ENCODE measurements around the gene MMEL1.
"Not testable (repeated sequence)": the region's sequence is repeated elsewhere in the genome, so short reads cannot be mapped to it uniquely, and the experiment has no call there.

The MMEL1 gene

GRCh38 chr1:2632561-2633361 lies at the start of gene MMEL1:
Gene MMEL1 (minus strand): TSS chr1:2633016. CDS start chr1:2629484, 3,532 bp downstream.
- no peak for DNase-seq (ENCODE audit: low read depth)

- not testable (repeated sequence) for DNase-seq (ENCODE audit: low read depth)
These were observed 43.9 kb upstream of the MMEL1 start for GRCh38 chr1:2676726-2677125.

- not testable (repeated sequence) for DNase-seq (ENCODE audit: low read depth)
These were observed 38.8 kb upstream of the MMEL1 start for GRCh38 chr1:2671656-2672055.

- not testable (repeated sequence) for DNase-seq (ENCODE audit: low read depth)
These were observed 27.0 kb upstream of the MMEL1 start for GRCh38 chr1:2659806-2660205.

GRCh38 chr1:2657909-2658308 lies 25.1 kb upstream of the MMEL1 start:
- DNase-seq (ENCODE audit: low read depth): not testable (repeated sequence)

- not testable (repeated sequence) for DNase-seq (ENCODE audit: low read depth)
These were observed 24.3 kb upstream of the MMEL1 start for GRCh38 chr1:2657124-2657523.

- not testable (repeated sequence) for DNase-seq (ENCODE audit: low read depth)
These were observed 23.0 kb upstream of the MMEL1 start for GRCh38 chr1:2655598-2656434.

GRCh38 chr1:2654443-2654948 lies 21.7 kb upstream of the MMEL1 start:
- DNase-seq (ENCODE audit: low read depth): not testable (repeated sequence)

- DNase-seq (ENCODE audit: low read depth): not testable (repeated sequence)
These were observed 21.1 kb upstream of the MMEL1 start for GRCh38 chr1:2653741-2654442.

GRCh38 chr1:2652926-2653571 lies 20.2 kb upstream of the MMEL1 start:
- DNase-seq (ENCODE audit: low read depth): not testable (repeated sequence)

GRCh38 chr1:2652152-2652925 lies 19.5 kb upstream of the MMEL1 start:
- not testable (repeated sequence) for DNase-seq (ENCODE audit: low read depth)

GRCh38 chr1:2650967-2651645 lies 18.3 kb upstream of the MMEL1 start:
- no peak for DNase-seq (ENCODE audit: low read depth)

- no peak for DNase-seq (ENCODE audit: low read depth)
These were observed 14.0 kb upstream of the MMEL1 start for GRCh38 chr1:2646837-2647236.

- DNase-seq (ENCODE audit: low read depth): no peak
These were observed 13.0 kb upstream of the MMEL1 start for GRCh38 chr1:2645776-2646175.

GRCh38 chr1:2645143-2645542 lies 12.3 kb upstream of the MMEL1 start:
- DNase-seq (ENCODE audit: low read depth): no peak

GRCh38 chr1:2644591-2645101 lies 11.8 kb upstream of the MMEL1 start:
- no peak for DNase-seq (ENCODE audit: low read depth)

GRCh38 chr1:2644171-2644570 lies 11.4 kb upstream of the MMEL1 start:
- no peak for DNase-seq (ENCODE audit: low read depth)

GRCh38 chr1:2643414-2644077 lies 10.7 kb upstream of the MMEL1 start:
- no peak for DNase-seq (ENCODE audit: low read depth)

Data from stimulated activated CD8-positive, alpha-beta memory T cell treated with anti-CD3 and anti-CD28 coated beads, Interleukin-12 subunit alpha, Interleukin-12 subunit beta, amount 100 ng/mL, for 1 hour (primary cell).